DOHH2 (cell line): Measurements from ENCODE around the gene MAN1C1.

Experiments used
- H3F3A ChIP-seq: fragments of 200-600 bp; sonication (generic), shearing (Covaris generic); 2 replicates; pipeline ENCODE4 v1.6.0; 2016; ENCODE audit warnings: antibody characterized with exemption, mild to moderate bottlenecking; ENCODE audit not compliant: control insufficient read depth, insufficient read depth
- H3K27ac ChIP-seq: fragments of 200-600 bp; sonication (generic); 2 replicates; pipeline ENCODE4 v1.5.1; 2014; ENCODE audit warnings: low read depth, mild to moderate bottlenecking, low read length, moderate library complexity
- H3K27me3 ChIP-seq: fragments of 200-600 bp; sonication (generic); 2 replicates; pipeline ENCODE4 v1.6.1; 2014; ENCODE audit warnings: mild to moderate bottlenecking, low read length, mixed read lengths; ENCODE audit not compliant: control insufficient read depth
- H3K36me3 ChIP-seq: fragments of 200-600 bp; sonication (generic); 2 replicates; pipeline ENCODE4 v1.6.1; 2014; ENCODE audit warnings: mild to moderate bottlenecking, low read length, moderate library complexity, mixed read lengths; ENCODE audit not compliant: control insufficient read depth
- H3K4me1 ChIP-seq: fragments of 200-600 bp; sonication (generic); 2 replicates; pipeline ENCODE4 v1.6.1; 2014; ENCODE audit warnings: mild to moderate bottlenecking, low read length, mixed read lengths; ENCODE audit not compliant: control insufficient read depth
- H3K4me2 ChIP-seq: fragments of 200-600 bp; sonication (generic); 2 replicates; pipeline ENCODE4 v1.6.0; 2014; ENCODE audit warnings: mild to moderate bottlenecking, low read length, moderate library complexity
- H3K4me3 ChIP-seq: fragments of 200-600 bp; sonication (generic); 2 replicates; pipeline ENCODE4 v1.5.1; 2014; ENCODE audit warnings: mild to moderate bottlenecking, low read length, mixed read lengths
- H3K79me2 ChIP-seq: fragments of 200-600 bp; sonication (generic); 2 replicates; pipeline ENCODE4 v1.6.1; 2014; ENCODE audit warnings: mild to moderate bottlenecking, low read length, mixed read lengths; ENCODE audit not compliant: control insufficient read depth
- H3K9me2 ChIP-seq: fragments of 200-600 bp; sonication (generic); replicated peaks from 2 replicates; pipeline ENCODE4 v1.6.1; 2014; ENCODE audit warnings: mild to moderate bottlenecking, low read length, mixed read lengths; ENCODE audit not compliant: control insufficient read depth
- H3K9me3 ChIP-seq: fragments of 200-600 bp; sonication (generic); 2 replicates; pipeline ENCODE4 v1.6.1; 2014; ENCODE audit warnings: antibody characterized with exemption, low read length, mixed read lengths; ENCODE audit not compliant: control insufficient read depth, insufficient read depth
- H4K20me1 ChIP-seq: fragments of 200-600 bp; sonication (generic); 2 replicates; pipeline ENCODE4 v1.6.0; 2014; ENCODE audit warnings: low read depth, mild to moderate bottlenecking, antibody characterized with exemption, low read length, moderate library complexity; ENCODE audit not compliant: control insufficient read depth, insufficient read depth
- CTCF ChIP-seq: fragments of 200-600 bp; sonication (generic); IDR thresholded peaks from one replicate; pipeline ENCODE4 v1.5.1; 2014; ENCODE audit warnings: antibody characterized with exemption, mild to moderate bottlenecking, low read depth, low read length; ENCODE audit not compliant: poor library complexity, severe bottlenecking
- EZH2phosphoT487 ChIP-seq: fragments of 200-600 bp; sonication (generic); IDR thresholded peaks from 2 replicates; pipeline ENCODE4 v1.6.1; 2017; ENCODE audit warnings: borderline replicate concordance, mild to moderate bottlenecking, antibody characterized with exemption, low read length, moderate library complexity, mixed read lengths

MAN1C1 gene

GRCh38 chr1:25817840-25818501, 201.4 kb downstream of the MAN1C1 start:
- Histone ChIP-seq H3K4me2 (no peak overlapping the region), H3K27ac (no peak overlapping the region), H3K9me3 (no peaks in the 10 kb centered on the region)

GRCh38 chr1:25818569-25818968, 202.0 kb downstream of the MAN1C1 start:
- Histone ChIP-seq H3K9me3 (no peaks in the 10 kb centered on the region), H3F3A (no peaks in the 10 kb centered on the region; the same call in 1 of the 2 replicates), H4K20me1 (no peaks in the 10 kb centered on the region), H3K4me1 (peaks cover 28% of the 10 kb centered on the region), H3K36me3 (no peaks in the 10 kb centered on the region; the same call in none of the 2 replicates), H3K27ac (no peak overlapping the region), H3K4me2 (peak overlapping the region; percentile 86), H3K79me2 (peaks cover 22% of the 10 kb centered on the region), H3K9me2 (no peaks in the 10 kb centered on the region), H3K4me3 (peak overlapping the region; percentile 86; the same call in 1 of the 2 replicates), H3K27me3 (no peaks in the 10 kb centered on the region)
- TF ChIP-seq EZH2phosphoT487 (no peak), CTCF (no peak)

More at GRCh38 chr1:25817840-25818501, 201.4 kb downstream of the MAN1C1 start:
- peaks cover 28% of the 10 kb centered on the region for H3K4me1 ChIP-seq
- no peaks in the 10 kb centered on the region for H3K27me3 ChIP-seq
- no peaks in the 10 kb centered on the region for H3K9me2 ChIP-seq
- H3K4me3 ChIP-seq: no peak overlapping the region
- no peaks in the 10 kb centered on the region for H4K20me1 ChIP-seq
- TF ChIP-seq EZH2phosphoT487: no peak
- no peaks in the 10 kb centered on the region; the same call in 1 of the 2 replicates for H3K36me3 ChIP-seq
- H3K79me2 ChIP-seq: peaks cover 22% of the 10 kb centered on the region
- H3F3A ChIP-seq: no peaks in the 10 kb centered on the region; the same call in 1 of the 2 replicates

- Histone ChIP-seq H3K9me3 (no peaks in the 10 kb centered on the region), H3K36me3 (peaks cover 3% of the 10 kb centered on the region), H4K20me1 (no peaks in the 10 kb centered on the region), H3F3A (no peaks in the 10 kb centered on the region; the same call in 1 of the 2 replicates), H3K79me2 (peaks cover 22% of the 10 kb centered on the region), H3K4me2 (peak within 1 kb of the TSS; percentile 86), H3K9me2 (no peaks in the 10 kb centered on the region), H3K4me1 (peaks cover 28% of the 10 kb centered on the region), H3K4me3 (peak within 1 kb of the TSS; percentile 86), H3K27me3 (no peaks in the 10 kb centered on the region), H3K27ac (peak within 1 kb of the TSS; percentile 71)
- TF ChIP-seq EZH2phosphoT487 (no peak), CTCF (no peak)
These were observed 203.1 kb downstream of the MAN1C1 start, which contains the start of gene MTFR1L for GRCh38 chr1:25819491-25820246. MTFR1L (plus strand) TSS chr1:25819954; CDS start chr1:25823105, 3,151 bp downstream.
